ENCODE results near the gene SELENON. TPM values are rescaled to one million over a fixed set of nuclear protein-coding genes. Genes with fewer than 3 reads are reported as not detected.

Gene SELENON
- total RNA-seq, 4 donors from 2014 or later, result 33.5 to 82.8 (median 39.4) TPM

- no peak overlapping the region for H3K27ac ChIP-seq
- H3K9me3 ChIP-seq, result no peaks in the 10 kb centered on the region
- WGBS, 2 donors (ENCODE audit: low coverage in 1 of 2), result 100% methylated on average over 5 of the region's 8 CpGs; no CpG with 5 or more reads in 1 of the 2 donors
- H3K4me1 ChIP-seq, result peaks cover 0 to 6% (median 0%) of the 10 kb centered on the region in 3 donors
- H3K4me3 ChIP-seq, result no peak overlapping the region
- ATAC-seq, result no peak
- TF ChIP-seq CTCF (IDR thresholded peaks at IDR 0.05), result no peak
- no peak for TF ChIP-seq POLR2A (IDR thresholded peaks at IDR 0.05)
- TF ChIP-seq EP300 (IDR thresholded peaks at IDR 0.05), result no peak
- TF ChIP-seq POLR2AphosphoS5 (IDR thresholded peaks at IDR 0.05), result no peak
- H3K27me3 ChIP-seq, result no peaks in the 10 kb centered on the region
- peaks cover 0 to 68% of the 10 kb centered on the region in 2 donors for H3K36me3 ChIP-seq
Observed at GRCh38 chr1:25779388-25779787, 20.6 kb upstream of the SELENON start.

GRCh38 chr1:25779894-25780293 lies 20.1 kb upstream of the SELENON start:
- peaks cover 0 to 11% (median 5%) of the 10 kb centered on the region in 3 donors for H3K4me1 ChIP-seq
- H3K27me3 ChIP-seq, result no peaks in the 10 kb centered on the region
- ATAC-seq, result no peak
- H3K9me3 ChIP-seq, result no peaks in the 10 kb centered on the region
- TF ChIP-seq POLR2AphosphoS5 (IDR thresholded peaks at IDR 0.05), result no peak
- no peak for TF ChIP-seq POLR2A (IDR thresholded peaks at IDR 0.05)
- TF ChIP-seq EP300 (IDR thresholded peaks at IDR 0.05), result no peak
- TF ChIP-seq CTCF (IDR thresholded peaks at IDR 0.05), result no peak
- peaks cover 0 to 68% of the 10 kb centered on the region in 2 donors for H3K36me3 ChIP-seq
- 72 to 88% methylated on average over 2 to 3 of the region's 4 CpGs for WGBS, 2 donors (ENCODE audit: low coverage in 1 of 2)
- no peak overlapping the region for H3K4me3 ChIP-seq
- no peak overlapping the region for H3K27ac ChIP-seq

- no peaks in the 10 kb centered on the region for H3K9me3 ChIP-seq
- no peaks in the 10 kb centered on the region for H3K27me3 ChIP-seq
- no peak overlapping the region for H3K4me3 ChIP-seq
- peaks cover 0 to 17% (median 8%) of the 10 kb centered on the region in 3 donors for H3K4me1 ChIP-seq
- TF ChIP-seq POLR2AphosphoS5 (IDR thresholded peaks at IDR 0.05) (no peak), POLR2A (IDR thresholded peaks at IDR 0.05) (no peak), EP300 (IDR thresholded peaks at IDR 0.05) (no peak), CTCF (IDR thresholded peaks at IDR 0.05) (no peak)
- no peak for ATAC-seq
- WGBS, 2 donors (ENCODE audit: low coverage in 1 of 2), result 50 to 82% methylated on average over 1 to 3 of the region's 14 CpGs
- H3K27ac ChIP-seq, result no peak overlapping the region
- peaks cover 0 to 63% of the 10 kb centered on the region in 2 donors for H3K36me3 ChIP-seq
Observed at GRCh38 chr1:25780318-25781129, 19.5 kb upstream of the SELENON start.

GRCh38 chr1:25781130-25781433 lies 18.9 kb upstream of the SELENON start:
- ATAC-seq, result no peak
- TF ChIP-seq EP300 (IDR thresholded peaks at IDR 0.05), result no peak
- TF ChIP-seq CTCF (IDR thresholded peaks at IDR 0.05), result no peak
- no peak for TF ChIP-seq POLR2AphosphoS5 (IDR thresholded peaks at IDR 0.05)
- no peak for TF ChIP-seq POLR2A (IDR thresholded peaks at IDR 0.05)
- H3K36me3 ChIP-seq, result peaks cover 0 to 58% of the 10 kb centered on the region in 2 donors
- no peak overlapping the region for H3K4me3 ChIP-seq
- no peak overlapping the region for H3K27ac ChIP-seq
- 60 to 100% methylated on average over 1 to 2 of the region's 3 CpGs for WGBS, 2 donors (ENCODE audit: low coverage in 1 of 2)
- H3K4me1 ChIP-seq, result peaks cover 0 to 23% (median 8%) of the 10 kb centered on the region in 3 donors
- no peaks in the 10 kb centered on the region for H3K9me3 ChIP-seq
- no peaks in the 10 kb centered on the region for H3K27me3 ChIP-seq
